Measurements from ENCODE around the gene ALLC. TPM values are rescaled to one million over a fixed set of nuclear protein-coding genes. Genes with fewer than 3 reads are reported as not detected.

Gene ALLC
- total RNA-seq, 4 donors from 2014 or later, result not detected

DNA sequence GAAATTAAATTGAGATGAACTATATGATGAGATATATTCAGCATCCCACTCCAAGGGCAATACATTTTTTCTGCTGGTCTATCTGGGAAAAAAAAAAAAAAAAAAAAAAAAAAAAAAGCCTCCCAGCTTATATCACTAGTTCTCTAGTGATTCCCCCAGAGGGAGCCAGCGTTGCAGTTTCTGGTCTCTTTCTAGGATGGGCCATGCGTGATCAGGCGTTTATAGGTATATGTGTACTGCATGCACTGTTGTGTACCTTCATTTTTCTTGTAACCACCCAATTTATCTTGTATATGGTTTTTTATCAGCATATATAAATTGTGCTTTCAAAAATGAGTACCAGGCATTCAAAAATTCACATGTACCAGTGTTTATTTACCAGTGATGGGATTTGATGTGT is 80.5 kb downstream of the ALLC start:
- 32 to 55% methylated on average over 3 of the region's 3 CpGs for WGBS, 2 donors (ENCODE audit: low coverage in 1 of 2)

DNA sequence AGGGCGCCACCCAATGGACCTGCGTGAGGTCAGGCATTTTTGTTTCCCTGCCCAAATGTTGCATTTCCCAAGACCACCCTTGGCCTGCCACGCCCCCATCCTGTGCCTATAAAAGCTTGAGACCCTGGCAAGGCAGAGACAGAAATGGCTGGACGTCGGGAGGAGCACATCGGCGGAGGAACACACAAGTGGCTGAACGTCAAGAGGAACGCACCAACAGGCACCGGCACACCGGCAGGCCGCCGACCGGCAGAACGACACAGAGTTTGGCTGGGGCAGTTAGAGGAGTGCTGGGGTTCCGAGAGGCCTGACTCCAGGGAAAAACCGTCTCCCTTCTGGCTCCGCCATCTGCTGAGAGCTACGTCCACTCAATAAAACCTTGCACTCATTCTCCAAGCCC is 81.3 kb downstream of the ALLC start:
- TF ChIP-seq EP300 (IDR thresholded peaks at IDR 0.05; ENCODE audit: low read depth), result no peak
- TF ChIP-seq, protein P1, sequence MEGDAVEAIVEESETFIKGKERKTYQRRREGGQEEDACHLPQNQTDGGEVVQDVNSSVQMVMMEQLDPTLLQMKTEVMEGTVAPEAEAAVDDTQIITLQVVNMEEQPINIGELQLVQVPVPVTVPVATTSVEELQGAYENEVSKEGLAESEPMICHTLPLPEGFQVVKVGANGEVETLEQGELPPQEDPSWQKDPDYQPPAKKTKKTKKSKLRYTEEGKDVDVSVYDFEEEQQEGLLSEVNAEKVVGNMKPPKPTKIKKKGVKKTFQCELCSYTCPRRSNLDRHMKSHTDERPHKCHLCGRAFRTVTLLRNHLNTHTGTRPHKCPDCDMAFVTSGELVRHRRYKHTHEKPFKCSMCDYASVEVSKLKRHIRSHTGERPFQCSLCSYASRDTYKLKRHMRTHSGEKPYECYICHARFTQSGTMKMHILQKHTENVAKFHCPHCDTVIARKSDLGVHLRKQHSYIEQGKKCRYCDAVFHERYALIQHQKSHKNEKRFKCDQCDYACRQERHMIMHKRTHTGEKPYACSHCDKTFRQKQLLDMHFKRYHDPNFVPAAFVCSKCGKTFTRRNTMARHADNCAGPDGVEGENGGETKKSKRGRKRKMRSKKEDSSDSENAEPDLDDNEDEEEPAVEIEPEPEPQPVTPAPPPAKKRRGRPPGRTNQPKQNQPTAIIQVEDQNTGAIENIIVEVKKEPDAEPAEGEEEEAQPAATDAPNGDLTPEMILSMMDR (IDR thresholded peaks at IDR 0.05), result no peak
- no peak for TF ChIP-seq POLR2AphosphoS5 (IDR thresholded peaks at IDR 0.05)
- TF ChIP-seq POLR2A (IDR thresholded peaks at IDR 0.05), result no peak
- 76 to 91% methylated on average over 8 to 19 of the region's 19 CpGs for WGBS, 2 donors (ENCODE audit: low coverage in 1 of 2)
- H3K27me3 ChIP-seq, result no peaks in the 10 kb centered on the region
- intact Hi-C loops (cut with DNase I; ENCODE audit: low total_unique reads), result no loop called here
- H3K4me1 ChIP-seq, result no peaks in the 10 kb centered on the region
- no peak for DNase-seq
- H3K4me3 ChIP-seq, result no peak overlapping the region
- H3K27ac ChIP-seq, result no peak overlapping the region
- H3K36me3 ChIP-seq, result no peaks in the 10 kb centered on the region
- in situ Hi-C loops (cut with MboI; ENCODE audit: low pct_ligation_motif_present in 1 of 4, low pct_unique_long_range_greater_than_20kb in 1 of 4, low sequenced_read_pairs in 3 of 4), result no loop called here
- H3K9me3 ChIP-seq, result no peaks in the 10 kb centered on the region

More for the DNA sequence above, 80.5 kb downstream of the ALLC start:
- Histone ChIP-seq H3K9me3 (no peaks in the 10 kb centered on the region), H3K4me3 (no peak overlapping the region), H3K36me3 (no peaks in the 10 kb centered on the region), H3K27me3 (no peaks in the 10 kb centered on the region), H3K4me1 (no peaks in the 10 kb centered on the region), H3K27ac (no peak overlapping the region)
- intact Hi-C loops (cut with DNase I; ENCODE audit: low total_unique reads) (no loop called here), in situ Hi-C loops (cut with MboI; ENCODE audit: low pct_ligation_motif_present in 1 of 4, low pct_unique_long_range_greater_than_20kb in 1 of 4, low sequenced_read_pairs in 3 of 4) (no loop called here)
- no peak for DNase-seq
- no peak for TF ChIP-seq POLR2A (IDR thresholded peaks at IDR 0.05)
- TF ChIP-seq EP300 (IDR thresholded peaks at IDR 0.05; ENCODE audit: low read depth), result no peak
- TF ChIP-seq POLR2AphosphoS5 (IDR thresholded peaks at IDR 0.05), result no peak
- TF ChIP-seq, protein P1 (IDR thresholded peaks at IDR 0.05), result no peak

DNA sequence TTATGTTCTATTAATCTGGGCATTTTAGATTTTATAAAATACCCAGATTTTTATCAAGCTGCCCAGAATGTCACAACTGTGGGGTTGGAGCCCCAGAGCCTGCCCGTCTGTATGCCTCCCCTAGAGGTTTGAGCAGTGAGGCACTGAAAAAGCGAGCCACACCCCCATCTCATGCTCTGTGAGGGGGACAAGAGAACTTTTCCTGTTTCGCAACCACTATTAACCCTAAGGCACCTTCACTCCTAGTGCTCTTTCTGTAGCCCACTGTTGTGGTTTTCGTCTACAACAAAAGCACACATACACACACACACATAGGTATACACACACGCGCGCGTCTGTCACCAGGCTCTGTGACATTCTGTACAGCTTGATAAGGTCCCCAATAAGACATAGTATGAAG is 83.4 kb downstream of the ALLC start:
- no peak for TF ChIP-seq POLR2A (IDR thresholded peaks at IDR 0.05)
- TF ChIP-seq, protein P1 (IDR thresholded peaks at IDR 0.05), result no peak
- TF ChIP-seq EP300 (IDR thresholded peaks at IDR 0.05; ENCODE audit: low read depth), result no peak
- H3K4me3 ChIP-seq, result no peak overlapping the region
- no peak for DNase-seq
- in situ Hi-C loops (cut with MboI; ENCODE audit: low pct_ligation_motif_present in 1 of 4, low pct_unique_long_range_greater_than_20kb in 1 of 4, low sequenced_read_pairs in 3 of 4), result no loop called here
- intact Hi-C loops (cut with DNase I; ENCODE audit: low total_unique reads), result no loop called here
- no peaks in the 10 kb centered on the region for H3K27me3 ChIP-seq
- no peaks in the 10 kb centered on the region for H3K4me1 ChIP-seq
- no peaks in the 10 kb centered on the region for H3K9me3 ChIP-seq
- WGBS, 2 donors (ENCODE audit: low coverage in 1 of 2), result 68 to 88% methylated on average over 6 to 8 of the region's 8 CpGs
- H3K36me3 ChIP-seq, result no peaks in the 10 kb centered on the region
- H3K27ac ChIP-seq, result no peak overlapping the region

DNA sequence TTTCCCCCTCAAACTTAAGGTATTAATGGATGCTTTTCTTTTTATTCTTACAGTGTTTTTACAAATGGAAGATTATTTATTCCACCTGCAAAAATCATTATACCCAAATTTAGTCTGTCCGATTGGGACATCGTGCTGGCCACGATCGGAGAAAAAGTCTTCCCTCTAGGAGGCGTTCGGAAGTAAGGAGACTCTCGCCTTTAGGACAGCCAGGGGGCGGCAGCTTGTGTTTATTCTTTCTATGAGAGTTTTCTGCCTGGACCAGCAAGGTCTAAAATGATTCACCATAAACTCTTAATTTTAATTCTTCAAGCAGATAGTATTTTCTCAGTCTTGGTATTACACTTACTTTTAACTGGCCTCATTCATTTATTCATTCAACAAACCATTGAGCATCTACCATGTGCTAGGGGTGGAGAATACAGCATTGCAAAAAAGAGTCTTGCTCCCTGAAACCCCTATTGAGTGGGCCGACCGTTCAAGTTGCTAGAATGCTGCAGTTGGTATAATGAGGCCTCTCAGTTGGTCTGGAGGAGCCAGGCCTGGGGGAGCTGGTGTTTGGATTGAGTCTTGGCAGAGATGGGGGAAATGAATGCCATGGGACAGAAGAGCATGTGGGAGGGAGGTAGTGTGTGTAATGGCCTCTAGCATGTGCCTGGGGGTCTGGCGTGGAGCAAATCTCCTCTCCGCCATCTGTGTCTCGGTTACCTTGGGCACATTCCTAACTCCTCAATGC is 84.0 kb downstream of the ALLC start:
- no peak for DNase-seq
- Histone ChIP-seq H3K9me3 (no peaks in the 10 kb centered on the region), H3K4me1 (no peaks in the 10 kb centered on the region), H3K4me3 (no peak overlapping the region), H3K27ac (no peak overlapping the region), H3K27me3 (no peaks in the 10 kb centered on the region), H3K36me3 (no peaks in the 10 kb centered on the region)
- TF ChIP-seq POLR2AphosphoS5 (IDR thresholded peaks at IDR 0.05) (no peak), POLR2A (IDR thresholded peaks at IDR 0.05) (no peak), EP300 (IDR thresholded peaks at IDR 0.05; ENCODE audit: low read depth) (no peak)
- TF ChIP-seq, protein P1 (IDR thresholded peaks at IDR 0.05), result no peak
- intact Hi-C loops (cut with DNase I; ENCODE audit: low total_unique reads), result no loop called here
- in situ Hi-C loops (cut with MboI; ENCODE audit: low pct_ligation_motif_present in 1 of 4, low pct_unique_long_range_greater_than_20kb in 1 of 4, low sequenced_read_pairs in 3 of 4), result no loop called here
- WGBS, 2 donors (ENCODE audit: low coverage in 1 of 2), result 91 to 94% methylated on average over 10 to 13 of the region's 13 CpGs

Data from transverse colon (tissue), 4 donors.